Stomach (tissue), 9 donors: ENCODE results near the gene ERAS. TPM values are rescaled to one million over a fixed set of nuclear protein-coding genes. Genes with fewer than 3 reads are reported as not detected.

ENCODE experiments used
- DNase-seq, 2 donors: peaks; one replicate each; pipeline versions ENCODE4 v3.0.0 to v3.0.0-alpha.2; 2013 to 2019
- H3K27ac ChIP-seq, 5 donors: fragments of 200-600 bp in 4 of 5; sonication (generic) in 4 of 5; one replicate each; pipeline ENCODE4 v1.5.1; 2013 to 2019; ENCODE audit warnings: mild to moderate bottlenecking in 1 of 5, moderate library complexity in 1 of 5
- H3K27me3 ChIP-seq, 3 donors: fragments of 200-600 bp; sonication (generic); one replicate each; pipeline ENCODE4 v1.5.1; 2017 to 2019; ENCODE audit warnings: mixed run types in 1 of 3
- H3K36me3 ChIP-seq, 4 donors: fragments of 200-600 bp; sonication (generic); 1 replicate in 3 of 4; 2 replicates in 1 of 4; pipeline ENCODE4 v1.5.1; 2016 to 2019
- H3K4me1 ChIP-seq, 4 donors: fragments of 200-600 bp; sonication (generic); one replicate each; pipeline ENCODE4 v1.5.1; 2016 to 2019
- H3K4me3 ChIP-seq, 4 donors: fragments of 200-600 bp; sonication (generic) in 3 of 4; one replicate each; pipeline ENCODE4 v1.5.1; 2016 to 2019; ENCODE audit warnings: mild to moderate bottlenecking in 1 of 4
- H3K9me3 ChIP-seq, 4 donors: fragments of 200-600 bp; sonication (generic); one replicate each; pipeline ENCODE4 v1.5.1; 2016 to 2019
- CTCF ChIP-seq, 7 experiments: fragments of 450-650 bp in 4 of 7; fragments of 200-600 bp in 3 of 7; sonication (generic) in 3 of 7; IDR thresholded peaks; one replicate each; pipeline ENCODE4 v1.5.1; 2016 to 2019; ENCODE audit warnings: antibody characterized with exemption in 7 of 7, control low read depth in 2 of 7, mild to moderate bottlenecking in 1 of 7
- EP300 ChIP-seq: sonication (generic); formaldehyde crosslinking; IDR thresholded peaks from one replicate; pipeline ENCODE4 v1.6.1; 2017; ENCODE audit warnings: antibody characterized with exemption
- POLR2A ChIP-seq, 4 donors: fragments of 450-650 bp; IDR thresholded peaks; one replicate each; pipeline ENCODE4 v1.6.1; 2016; ENCODE audit warnings: antibody characterized with exemption in 4 of 4, control low read depth in 2 of 4, mild to moderate bottlenecking in 1 of 4, moderate library complexity in 1 of 4
- POLR2AphosphoS5 ChIP-seq, 3 donors: sonication (generic); formaldehyde crosslinking; IDR thresholded peaks; one replicate each; pipeline ENCODE4 v1.6.1; 2016; ENCODE audit warnings: antibody characterized with exemption in 3 of 3
- WGBS, 5 donors: extraction: QIAGEN DNeasy Blood & Tissue Kit in 3 of 5; methylation state at CpG; one replicate each; pipeline versions ENCODE4 v1.1.5 to v1.1.7; 2013 to 2018; 5-methylcytosine and 5-hydroxymethylcytosine counted together
- intact Hi-C: fragments of 100-400 bp; cut with DNase I; formaldehyde crosslinking; loops from one replicate; pipeline ENCODE4 v1.15.1; 2023; ENCODE audit warnings: low total_unique reads
- polyA plus RNA-seq, 3 donors: library from polyadenylated mRNA; stranded (reverse); fragments of 200-250 nt; gene quantifications; one replicate each; pipeline ENCODE4 v1.2.3, GENCODE V29; 2013
- total RNA-seq, 5 donors: library from RNA; depleted of rRNA; stranded (reverse); fragments of >200 nt; gene quantifications; one replicate each; pipeline versions ENCODE4 v1.1.0 to v1.2.3, GENCODE V29; 2014 to 2016
- donor health status: healthy with polysubstance abuse.
- donor health status: Bipolar disorder and iron deficiency.
- donor health status: healthy.

ERAS gene
- total and polyA plus RNA-seq, 8 donors, result not detected

- peaks cover 0 to 17% (median 15%) of the 10 kb centered on the region in 3 donors for H3K27me3 ChIP-seq
- 55 to 65% (median 65%) methylated on average over 16 of the region's 16 CpGs for WGBS, 5 donors
- DNase-seq, result no peak
- no peak for TF ChIP-seq CTCF (IDR thresholded peaks at IDR 0.05)
- TF ChIP-seq EP300, result no peak
- no peak for TF ChIP-seq POLR2A (IDR thresholded peaks at IDR 0.05)
- intact Hi-C loops, result no loop called here
- H3K9me3 ChIP-seq, result peaks cover 0 to 3% (median 0%) of the 10 kb centered on the region in 4 donors
- no peak overlapping the region for H3K4me3 ChIP-seq
- no peaks in the 10 kb centered on the region for H3K4me1 ChIP-seq
- H3K36me3 ChIP-seq, result no peaks in the 10 kb centered on the region
- H3K27ac ChIP-seq, result no peak overlapping the region
Measured at GRCh38 chrX:48785540-48786214, 40.6 kb upstream of the ERAS start.

- DNase-seq, result no peak
- WGBS, 5 donors, result 61 to 85% (median 74%) methylated on average over 3 to 7 of the region's 7 CpGs
- Histone ChIP-seq H3K27ac (no peak within 1 kb of the TSS), H3K4me1 (no peaks in the 10 kb centered on the region), H3K27me3 (peaks cover 0 to 17% (median 15%) of the 10 kb centered on the region in 3 donors), H3K4me3 (no peak within 1 kb of the TSS), H3K36me3 (no peaks in the 10 kb centered on the region), H3K9me3 (peaks cover 0 to 3% (median 0%) of the 10 kb centered on the region in 4 donors)
- intact Hi-C loops, result no loop called here
- no peak for TF ChIP-seq POLR2AphosphoS5 (IDR thresholded peaks at IDR 0.05)
- TF ChIP-seq POLR2A (IDR thresholded peaks at IDR 0.05), result no peak
- TF ChIP-seq CTCF (IDR thresholded peaks at IDR 0.05), result no peak
- no peak for TF ChIP-seq EP300
Measured at GRCh38 chrX:48786341-48786800, 39.9 kb upstream of the ERAS start, which contains the start of gene GATA1. Gene GATA1 (plus strand): TSS chrX:48786590. CDS start chrX:48791110, 4,520 bp downstream.

- 64 to 79% (median 76%) methylated on average over 5 to 6 of the region's 6 CpGs for whole genome bisulfite sequencing, 5 donors
- TF ChIP-seq CTCF (IDR thresholded peaks at IDR 0.05) (no peak), EP300 (no peak), POLR2AphosphoS5 (IDR thresholded peaks at IDR 0.05) (no peak), POLR2A (IDR thresholded peaks at IDR 0.05) (no peak)
- no peak for DNase-seq
Measured at GRCh38 chrX:48786825-48787504, 39.3 kb upstream of the ERAS start.

GRCh38 chrX:48787505-48788443 lies 38.5 kb upstream of the ERAS start:
- Histone ChIP-seq H3K27me3 (peaks cover 0 to 19% (median 17%) of the 10 kb centered on the region in 3 donors), H3K4me3 (no peak overlapping the region), H3K9me3 (peaks cover 0 to under 1% (median 0%) of the 10 kb centered on the region in 4 donors), H3K4me1 (no peaks in the 10 kb centered on the region), H3K27ac (no peak overlapping the region), H3K36me3 (no peaks in the 10 kb centered on the region)
- no peak for TF ChIP-seq POLR2A (IDR thresholded peaks at IDR 0.05)
- TF ChIP-seq CTCF (IDR thresholded peaks at IDR 0.05), result no peak
- no peak for TF ChIP-seq EP300
- TF ChIP-seq POLR2AphosphoS5 (IDR thresholded peaks at IDR 0.05), result no peak
- WGBS, 5 donors, result 45 to 52% (median 45%) methylated on average over 14 to 17 of the region's 17 CpGs
- intact Hi-C loops, result no loop called here
- no peak for DNase-seq

More at GRCh38 chrX:48786825-48787504, 39.3 kb upstream of the ERAS start:
- peaks cover 0 to 19% (median 17%) of the 10 kb centered on the region in 3 donors for H3K27me3 ChIP-seq
- H3K4me3 ChIP-seq, result no peak overlapping the region
- no peaks in the 10 kb centered on the region for H3K36me3 ChIP-seq
- H3K27ac ChIP-seq, result no peak overlapping the region
- H3K4me1 ChIP-seq, result no peaks in the 10 kb centered on the region
- intact Hi-C loops, result no loop called here
- peaks cover 0 to 3% (median 0%) of the 10 kb centered on the region in 4 donors for H3K9me3 ChIP-seq
